Measurements from ENCODE around the gene ANO1.

- TF ChIP-seq CTCF (IDR thresholded peaks at IDR 0.05) = no peak
- no peak for TF ChIP-seq POLR2A (IDR thresholded peaks at IDR 0.05)
These were observed 27.9 kb upstream of the ANO1 start for GRCh38 chr11:70050243-70050642.

Data from uterus (tissue), 2 donors.